HepG2 (cell line): ENCODE measurements around the gene ZNF488. TPM values are rescaled to one million over a fixed set of nuclear protein-coding genes. Genes with fewer than 3 reads are reported as not detected.
A peak's percentile ranks its signal among the peaks of the same experiment; 100 is the strongest.

ENCODE experiments used
- ATF7-NPFF ChIP-seq: sonication (generic); formaldehyde crosslinking; IDR thresholded peaks from 2 replicates; pipeline ENCODE4 v1.8.1; 2023; ENCODE audit warnings: mild to moderate bottlenecking, low read depth, missing genetic modification reagents, moderate library complexity
- FOSL2 ChIP-seq: sonication (generic); formaldehyde crosslinking; IDR thresholded peaks from 2 replicates; pipeline ENCODE4 v1.4.0; 2020; ENCODE audit warnings: missing genetic modification reagents
- FUBP1 ChIP-seq: sonication (generic); formaldehyde crosslinking; IDR thresholded peaks from 2 replicates; pipeline ENCODE4 v1.5.1; 2020; ENCODE audit warnings: missing genetic modification reagents, mild to moderate bottlenecking, borderline replicate concordance
- KDM5A ChIP-seq: fragments of 200-600 bp; sonication (generic); IDR thresholded peaks from 2 replicates; pipeline ENCODE4 v1.7.0; 2018; ENCODE audit warnings: antibody characterized with exemption, mild to moderate bottlenecking, low read length, borderline replicate concordance
- MTA3 ChIP-seq: sonication (generic); formaldehyde crosslinking; IDR thresholded peaks from 2 replicates; pipeline ENCODE4 v1.4.0; 2020; ENCODE audit warnings: missing genetic modification reagents
- NPAS2 ChIP-seq: sonication (generic); formaldehyde crosslinking; IDR thresholded peaks from 2 replicates; pipeline ENCODE4 v1.8.0; 2022; ENCODE audit warnings: mild to moderate bottlenecking, missing genetic modification reagents, borderline replicate concordance
- ONECUT2 ChIP-seq: sonication (generic); formaldehyde crosslinking; IDR thresholded peaks from 2 replicates; pipeline ENCODE4 v1.4.0; 2020; ENCODE audit warnings: missing genetic modification reagents
- PRDM10 ChIP-seq: sonication (generic); formaldehyde crosslinking; IDR thresholded peaks from 2 replicates; pipeline ENCODE4 v1.4.0; 2020; ENCODE audit warnings: low read depth, missing genetic modification reagents
- TBL1XR1 ChIP-seq: fragments of 150-350 bp; IDR thresholded peaks from 2 replicates; pipeline ENCODE4 v1.6.1; 2014; ENCODE audit warnings: borderline replicate concordance, low read length; ENCODE audit not compliant: partially characterized antibody
- TBP ChIP-seq: sonication (generic); formaldehyde crosslinking; IDR thresholded peaks from 2 replicates; pipeline ENCODE4 v1.5.0; 2020; ENCODE audit warnings: missing genetic modification reagents
- THYN1 ChIP-seq: sonication (generic); formaldehyde crosslinking; IDR thresholded peaks from 2 replicates; pipeline ENCODE4 v1.8.1; 2023; ENCODE audit warnings: low read depth, mild to moderate bottlenecking, moderate library complexity, missing genetic modification reagents, borderline replicate concordance
- ZFP36L2 ChIP-seq: sonication (generic); formaldehyde crosslinking; IDR thresholded peaks from 2 replicates; pipeline ENCODE4 v1.4.0; 2020; ENCODE audit warnings: missing genetic modification reagents
- ZIK1 ChIP-seq: sonication (generic); formaldehyde crosslinking; IDR thresholded peaks from 2 replicates; pipeline ENCODE4 v1.5.0; 2020; ENCODE audit warnings: mild to moderate bottlenecking, low read depth, missing genetic modification reagents, borderline replicate concordance
- ZNF24 ChIP-seq: fragments of 450-650 bp; IDR thresholded peaks from 2 replicates; pipeline ENCODE4 v1.6.1; 2017; ENCODE audit warnings: antibody characterized with exemption, mild to moderate bottlenecking
- ZNF317 ChIP-seq: sonication (generic); formaldehyde crosslinking; IDR thresholded peaks from 2 replicates; pipeline ENCODE4 v1.5.0; 2020; ENCODE audit warnings: mild to moderate bottlenecking, missing genetic modification reagents
- ZNF350 ChIP-seq: sonication (generic); formaldehyde crosslinking; IDR thresholded peaks from 2 replicates; pipeline ENCODE4 v1.4.0; 2020; ENCODE audit warnings: mild to moderate bottlenecking, low read depth, missing genetic modification reagents, borderline replicate concordance
- ZNF484 ChIP-seq: sonication (generic); formaldehyde crosslinking; IDR thresholded peaks from 2 replicates; pipeline ENCODE4 v1.5.1; 2020; ENCODE audit warnings: mild to moderate bottlenecking, low read depth, missing genetic modification reagents, borderline replicate concordance
- ZUFSP ChIP-seq: sonication (generic); formaldehyde crosslinking; IDR thresholded peaks from 2 replicates; pipeline ENCODE4 v1.9.0; 2021; ENCODE audit warnings: missing genetic modification reagents, mild to moderate bottlenecking, borderline replicate concordance
- polyA plus RNA-seq, 8 experiments: library from polyadenylated mRNA; depleted of rRNA in 3 of 8; stranded (reverse) in 7 of 8; unstranded in 1 of 8; fragments of >200 nt; fragmentation: Illumina TruSeq in 4 of 8; extraction: Trizol in 4 of 8; gene quantifications; 2 replicates each; pipeline versions ENCODE4 v1.2.1 to v1.2.3, GENCODE V29; 2011 to 2016; ENCODE audit warnings: low read depth in 4 of 8, missing spikeins in 1 of 8, mixed read lengths in 1 of 8; ENCODE audit not compliant: insufficient read depth in 1 of 8
- total RNA-seq, 5 experiments: library from RNA; depleted of rRNA; stranded (reverse); fragments of >200 nt; fragmentation: Illumina TruSeq; extraction: Trizol; gene quantifications; 2 replicates each; pipeline ENCODE4 v1.2.3, GENCODE V29; 2016; ENCODE audit warnings: low read depth in 1 of 5
- TF ChIP-seq, protein P1 (sequence below): sonication (generic); formaldehyde crosslinking; conservative IDR thresholded peaks from 2 replicates; pipeline ENCODE4 v1.8.1; 2023; ENCODE audit warnings: missing genetic modification reagents
- TF ChIP-seq, protein P2 (sequence below): sonication (generic); formaldehyde crosslinking; IDR thresholded peaks from 2 replicates; pipeline ENCODE4 v1.4.0; 2020; ENCODE audit warnings: mild to moderate bottlenecking, missing genetic modification reagents

Gene ZNF488
- total and polyA plus RNA-seq, 2 of the 13 experiments (the other 11 are each of a cell fraction or from before 2014, with no cell fraction given), result 0.13 to 0.15 TPM

GRCh38 chr10:47384148-47384921 is at the start of gene ZNF488 (continued):
- no peak for TF ChIP-seq FOSL2 (CRISPR knock-in tag)
- no peak for TF ChIP-seq ZIK1 (CRISPR knock-in tag)
- no peak for TF ChIP-seq ZUFSP (CRISPR knock-in tag)
- TF ChIP-seq ZNF350 (CRISPR knock-in tag), result no peak
- no peak for TF ChIP-seq ZNF484
- TF ChIP-seq, protein P1, sequence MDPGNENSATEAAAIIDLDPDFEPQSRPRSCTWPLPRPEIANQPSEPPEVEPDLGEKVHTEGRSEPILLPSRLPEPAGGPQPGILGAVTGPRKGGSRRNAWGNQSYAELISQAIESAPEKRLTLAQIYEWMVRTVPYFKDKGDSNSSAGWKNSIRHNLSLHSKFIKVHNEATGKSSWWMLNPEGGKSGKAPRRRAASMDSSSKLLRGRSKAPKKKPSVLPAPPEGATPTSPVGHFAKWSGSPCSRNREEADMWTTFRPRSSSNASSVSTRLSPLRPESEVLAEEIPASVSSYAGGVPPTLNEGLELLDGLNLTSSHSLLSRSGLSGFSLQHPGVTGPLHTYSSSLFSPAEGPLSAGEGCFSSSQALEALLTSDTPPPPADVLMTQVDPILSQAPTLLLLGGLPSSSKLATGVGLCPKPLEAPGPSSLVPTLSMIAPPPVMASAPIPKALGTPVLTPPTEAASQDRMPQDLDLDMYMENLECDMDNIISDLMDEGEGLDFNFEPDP (CRISPR knock-in tag), result no peak
- TF ChIP-seq ZFP36L2, result no peak
- no peak for TF ChIP-seq KDM5A
- peak; percentile 39; the same call in 1 of the 2 replicates for TF ChIP-seq ATF7-NPFF (CRISPR knock-in tag)
- no peak for TF ChIP-seq ZNF24
- TF ChIP-seq THYN1 (CRISPR knock-in tag), result no peak
- TF ChIP-seq TBL1XR1, result no peak
- TF ChIP-seq PRDM10 (CRISPR knock-in tag), result no peak
- TF ChIP-seq MTA3 (CRISPR knock-in tag), result no peak
- no peak for TF ChIP-seq FUBP1 (CRISPR knock-in tag)
- no peak for TF ChIP-seq NPAS2 (CRISPR knock-in tag)
- TF ChIP-seq ZNF317 (CRISPR knock-in tag), result no peak
- TF ChIP-seq ONECUT2 (CRISPR knock-in tag), result no peak
- no peak for TF ChIP-seq TBP (CRISPR knock-in tag)
- TF ChIP-seq, protein P2, sequence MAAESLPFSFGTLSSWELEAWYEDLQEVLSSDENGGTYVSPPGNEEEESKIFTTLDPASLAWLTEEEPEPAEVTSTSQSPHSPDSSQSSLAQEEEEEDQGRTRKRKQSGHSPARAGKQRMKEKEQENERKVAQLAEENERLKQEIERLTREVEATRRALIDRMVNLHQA, result no peak
